Cerebellar nuclear complex (tissue), 1 donor: ENCODE data around the gene TSPAN5.

Experiments
- DNase-seq, 2 experiments: peaks; one replicate each; lab custom pipeline; 2025; lab: John Stamatoyannopoulos, UW

TSPAN5 gene

GRCh38 chr4:98643755-98644154 lies 14.7 kb downstream of the TSPAN5 start:
- no peak for DNase-seq

GRCh38 chr4:98642991-98643426 lies 15.4 kb downstream of the TSPAN5 start:
- DNase-seq, result no peak

- DNase-seq, result no peak
Measured at GRCh38 chr4:98641906-98642668, 16.3 kb downstream of the TSPAN5 start.

- no peak for DNase-seq
Measured at GRCh38 chr4:98641376-98641775, 17.0 kb downstream of the TSPAN5 start.

GRCh38 chr4:98639523-98639922 lies 18.9 kb downstream of the TSPAN5 start:
- DNase-seq, result no peak

GRCh38 chr4:98639108-98639507 lies 19.3 kb downstream of the TSPAN5 start:
- no peak for DNase-seq

- no peak for DNase-seq
Measured at GRCh38 chr4:98638661-98639060, 19.8 kb downstream of the TSPAN5 start.

- no peak for DNase-seq
Measured at GRCh38 chr4:98634061-98634460, 24.4 kb downstream of the TSPAN5 start.

GRCh38 chr4:98633159-98633558 lies 25.3 kb downstream of the TSPAN5 start:
- DNase-seq, result no peak

GRCh38 chr4:98632258-98632657 lies 26.2 kb downstream of the TSPAN5 start:
- no peak for DNase-seq

GRCh38 chr4:98631506-98631905 lies 26.9 kb downstream of the TSPAN5 start:
- no peak for DNase-seq

- DNase-seq, result no peak
Measured at GRCh38 chr4:98630737-98631454, 27.5 kb downstream of the TSPAN5 start.

- DNase-seq, result peak; percentile 3 to 75
Measured at GRCh38 chr4:98627531-98628257, 30.7 kb downstream of the TSPAN5 start.

- no peak for DNase-seq
Measured at GRCh38 chr4:98626350-98626749, 32.1 kb downstream of the TSPAN5 start.

- DNase-seq, result no peak
Measured at GRCh38 chr4:98625920-98626319, 32.5 kb downstream of the TSPAN5 start.

GRCh38 chr4:98625399-98625798 lies 33.0 kb downstream of the TSPAN5 start:
- DNase-seq, result no peak

GRCh38 chr4:98624642-98625041 lies 33.8 kb downstream of the TSPAN5 start:
- DNase-seq, result no peak

GRCh38 chr4:98624144-98624543 lies 34.3 kb downstream of the TSPAN5 start:
- DNase-seq, result no peak

GRCh38 chr4:98623126-98623802 lies 35.1 kb downstream of the TSPAN5 start:
- no peak for DNase-seq

- no peak for DNase-seq
Measured at GRCh38 chr4:98620087-98620784, 38.2 kb downstream of the TSPAN5 start.

GRCh38 chr4:98619180-98619579 lies 39.2 kb downstream of the TSPAN5 start:
- no peak for DNase-seq

- DNase-seq, result no peak
Measured at GRCh38 chr4:98618680-98619079, 39.7 kb downstream of the TSPAN5 start.
